K562 (cell line): ENCODE measurements around the gene CKAP5. TPM values are rescaled to one million over a fixed set of nuclear protein-coding genes. Genes with fewer than 3 reads are reported as not detected.

Experiments
- ATAC-seq: fragments of 200-7000 bp; cut with Tn5 transposase; 3 replicates; pipeline ENCODE4 v1.9.1; 2020; ENCODE audit warnings: moderate library complexity
- BruUV-seq: library from RNA; stranded (reverse); fragments of 400-500 nt; replicated peaks from 2 replicates; lab custom pipeline; 2021; lab: Mats Ljungman, UMichigan
- CTCF ChIA-PET: fragments of 300-600 bp; formaldehyde crosslinking; extraction: SDS; loops from one replicate; lab custom pipeline; 2021; ENCODE audit warnings: low intra/inter-chr PET ratio; lab: Yijun Ruan, JAX
- POLR2A ChIA-PET: fragments of 300-600, 350-650 bp; sonication (Branson Sonifier 250); formaldehyde crosslinking; extraction: SDS; loops from one replicate; lab custom pipeline; 2021; ENCODE audit warnings: antibody characterized with exemption, inconsistent platforms; lab: Yijun Ruan, JAX
- DNase-seq, 4 experiments: peaks; one replicate each; pipeline versions ENCODE4 v3.0.0 to v3.0.0-alpha.2; 2011 to 2018; ENCODE audit warnings: low spot score in 3 of 4, mixed read lengths in 3 of 4; ENCODE audit errors: extremely low read depth in 1 of 4
- FAIRE-seq: peaks from 2 replicates; lab custom pipeline; 2011; peaks lifted over from hg19 to GRCh38; lab: Jason Lieb, UNC
- H2AFZ ChIP-seq: 2 replicates; pipeline ENCODE4 v1.6.0; 2011; ENCODE audit warnings: low read depth, low read length, control low read depth, inconsistent platforms
- H3K27ac ChIP-seq: fragments of 200-600 bp; 3 replicates; pipeline ENCODE4 v1.8.0; 2011; ENCODE audit warnings: low read depth, mild to moderate bottlenecking, control low read depth, inconsistent platforms, low read length, moderate library complexity, mixed read lengths; ENCODE audit errors: extremely low read depth
- H3K27me3 ChIP-seq, 2 experiments: fragments of 300-600 bp in 1 of 2; 2 replicates in 1 of 2; 3 replicates in 1 of 2; pipeline versions ENCODE4 v1.6.0 to v1.8.0; 2011; ENCODE audit warnings: inconsistent platforms in 2 of 2, low read length in 2 of 2, mild to moderate bottlenecking in 1 of 2, mixed read lengths in 1 of 2, moderate library complexity in 1 of 2; ENCODE audit not compliant: control insufficient read depth in 2 of 2, insufficient read depth in 2 of 2
- H3K36me3 ChIP-seq: fragments of 300-600 bp; 3 replicates; pipeline ENCODE4 v1.8.0; 2011; ENCODE audit warnings: mild to moderate bottlenecking, low read length, inconsistent platforms; ENCODE audit not compliant: control insufficient read depth, insufficient read depth
- H3K4me1 ChIP-seq, 2 experiments: fragments of 200-600 bp in 1 of 2; replicated peaks in 1 of 2; 2 replicates in 1 of 2; 3 replicates in 1 of 2; pipeline versions ENCODE4 v1.5.1 to v1.8.0; 2011; ENCODE audit warnings: inconsistent platforms in 2 of 2, low read length in 2 of 2, mild to moderate bottlenecking in 1 of 2, mixed read lengths in 1 of 2, moderate library complexity in 1 of 2; ENCODE audit not compliant: control insufficient read depth in 2 of 2, insufficient read depth in 2 of 2
- H3K4me2 ChIP-seq: 2 replicates; pipeline ENCODE4 v1.6.1; 2011; ENCODE audit warnings: low read length, control low read depth, inconsistent platforms, mixed read lengths; ENCODE audit not compliant: insufficient read depth
- H3K4me3 ChIP-seq: fragments of 200-600 bp; sonication (generic), shearing (Covaris generic); 2 replicates; pipeline ENCODE4 v1.5.1; 2016; ENCODE audit warnings: control low read depth, inconsistent platforms
- H3K79me2 ChIP-seq: fragments of 200-600 bp; 3 replicates; pipeline ENCODE4 v1.8.0; 2011; ENCODE audit warnings: low read length, inconsistent platforms; ENCODE audit not compliant: control insufficient read depth, insufficient read depth
- H3K9ac ChIP-seq, 2 experiments: 2 replicates each; pipeline versions ENCODE4 v1.6.0 to v1.6.1; 2011; ENCODE audit warnings: low read depth in 2 of 2, low read length in 2 of 2, control low read depth in 1 of 2, inconsistent platforms in 1 of 2, mild to moderate bottlenecking in 1 of 2, mixed read lengths in 1 of 2; ENCODE audit not compliant: insufficient read depth in 1 of 2
- H3K9me1 ChIP-seq: one replicate; pipeline ENCODE4 v1.6.0; 2011; ENCODE audit warnings: inconsistent platforms, mild to moderate bottlenecking, low read length, moderate library complexity; ENCODE audit not compliant: control insufficient read depth, insufficient read depth
- H3K9me3 ChIP-seq: replicated peaks from 2 replicates; pipeline ENCODE4 v1.5.1; 2011; ENCODE audit warnings: low read depth, low read length, inconsistent platforms; ENCODE audit not compliant: control insufficient read depth, insufficient read depth
- H4K20me1 ChIP-seq: replicated peaks from 2 replicates; pipeline ENCODE4 v1.6.1; 2011; ENCODE audit warnings: low read length, inconsistent platforms, mixed read lengths; ENCODE audit not compliant: control insufficient read depth, insufficient read depth
- BDP1 ChIP-seq: IDR thresholded peaks from 3 replicates; pipeline ENCODE4 v1.6.1; 2011; ENCODE audit not compliant: insufficient read length, insufficient read depth
- CBX5 ChIP-seq: IDR thresholded peaks from 2 replicates; pipeline ENCODE4 v1.6.1; 2014; ENCODE audit warnings: low read depth, borderline replicate concordance
- CEBPB ChIP-seq: fragments of 450-650 bp; IDR thresholded peaks from 2 replicates; pipeline ENCODE4 v1.6.1; 2016; ENCODE audit warnings: missing genetic modification characterization, missing compliant biosample characterization
- E2F8 ChIP-seq: fragments of 450-650 bp; IDR thresholded peaks from 2 replicates; pipeline ENCODE4 v1.7.1; 2018; ENCODE audit warnings: mild to moderate bottlenecking, low read depth; ENCODE audit not compliant: partially characterized antibody
- HDAC1 ChIP-seq, 2 experiments: fragments of 450-650 bp; IDR thresholded peaks; 2 replicates each; pipeline ENCODE4 v1.6.1; 2016 to 2017; ENCODE audit warnings: inconsistent platforms in 1 of 2, mild to moderate bottlenecking in 1 of 2, moderate library complexity in 1 of 2
- MAFF ChIP-seq: IDR thresholded peaks from 2 replicates; pipeline ENCODE4 v1.6.1; 2012; ENCODE audit warnings: low read length, improper control_type of control experiment
- MED1 ChIP-seq: sonication (generic); formaldehyde crosslinking; IDR thresholded peaks from 2 replicates; pipeline ENCODE4 v1.8.1; 2023; ENCODE audit warnings: missing genetic modification reagents, borderline replicate concordance
- MEIS2 ChIP-seq: fragments of 450-650 bp; IDR thresholded peaks from 2 replicates; pipeline ENCODE4 v1.6.1; 2014; ENCODE audit warnings: mild to moderate bottlenecking; ENCODE audit not compliant: partially characterized antibody
- MIER1 ChIP-seq: fragments of 450-650 bp; IDR thresholded peaks from 2 replicates; pipeline ENCODE4 v1.6.1; 2016; ENCODE audit warnings: antibody characterized with exemption, mild to moderate bottlenecking, low read depth
- POLR3G ChIP-seq: IDR thresholded peaks from 2 replicates; pipeline ENCODE4 v1.6.1; 2011; ENCODE audit not compliant: insufficient read length, insufficient replicate concordance; ENCODE audit errors: extremely low read depth
- TEAD2 ChIP-seq: fragments of 450-650 bp; IDR thresholded peaks from 2 replicates; pipeline ENCODE4 v1.6.1; 2016; ENCODE audit warnings: missing genetic modification characterization, control low read depth, missing compliant biosample characterization
- ZHX1 ChIP-seq: fragments of 150-350 bp; conservative IDR thresholded peaks from 2 replicates; pipeline ENCODE4 v1.6.1; 2014; ENCODE audit warnings: low read length
- ZNF121 ChIP-seq: sonication (generic); formaldehyde crosslinking; conservative IDR thresholded peaks from 2 replicates; pipeline ENCODE4 v1.8.0; 2022; ENCODE audit warnings: missing genetic modification reagents
- ZNF324 ChIP-seq: fragments of 250-450 bp; sonication (Bioruptor Pico); IDR thresholded peaks from 2 replicates; pipeline ENCODE4 v1.4.0; 2020; ENCODE audit warnings: mild to moderate bottlenecking
- WGBS: fragments of 100-300 bp; shearing (Covaris generic); methylation state at CpG from one replicate; pipeline ENCODE4 v1.1.6; 2016; ENCODE audit warnings: low coverage, mixed read lengths; ENCODE audit not compliant: insufficient coverage; ENCODE audit errors: missing lambda C conversion rate; 5-methylcytosine and 5-hydroxymethylcytosine counted together
- in situ Hi-C: fragments of 300-500 bp; cut with MboI; formaldehyde crosslinking; loops from 4 replicates; pipeline ENCODE4 v1.15.0; 2018; ENCODE audit warnings: inconsistent platforms, mixed read lengths
- intact Hi-C: fragments of 100-400 bp; cut with micrococcal nuclease; formaldehyde crosslinking; loops from 2 replicates; pipeline ENCODE4 v1.14.2; 2022
- polyA plus RNA-seq, 8 experiments: library from polyadenylated mRNA; depleted of rRNA in 4 of 8; stranded (reverse) in 5 of 8; unstranded in 3 of 8; fragments of >200 nt; fragmentation: Nextera tagmentation in 2 of 8; fragmentation: Illumina TruSeq in 1 of 8; extraction: Ambion mirVana in 2 of 8; extraction: Trizol in 1 of 8; gene quantifications; 2 replicates each; pipeline versions ENCODE4 v1.2.1 to v1.2.3, GENCODE V29; 2011 to 2014; ENCODE audit warnings: inconsistent platforms in 1 of 8, missing spikeins in 1 of 8
- total RNA-seq, 7 experiments: library from RNA; depleted of rRNA in 6 of 7; stranded (reverse); fragments of >200 nt in 6 of 7; fragmentation: Illumina TruSeq in 2 of 7; extraction: Trizol in 2 of 7; gene quantifications; 2 replicates each; pipeline versions ENCODE4 v1.2.1 to v1.2.3, GENCODE V29; 2011 to 2021; ENCODE audit warnings: low replicate concordance in 1 of 7
- TF ChIP-seq, protein P1 (sequence below), 2 experiments: IDR thresholded peaks; 2 replicates each; pipeline ENCODE4 v1.6.1; 2012; ENCODE audit warnings: improper control_type of control experiment in 2 of 2, low read depth in 2 of 2, low read length in 2 of 2, borderline replicate concordance in 1 of 2

Gene CKAP5
- total and polyA plus RNA-seq, 9 of the 15 experiments (the other 6 are each of a cell fraction or from before 2014, with no cell fraction given), result 60.1 to 239 (median 139) TPM

- FAIRE-seq (no peak), DNase-seq (no peak)
- TF ChIP-seq ZHX1 (no peak), CEBPB (tag) (no peak), POLR3G (no peak), MEIS2 (no peak), MIER1 (no peak), ZNF324 (CRISPR knock-in tag) (no peak), MED1 (no peak), TEAD2 (tag) (no peak), BDP1 (no peak), HDAC1 (IDR thresholded peaks at IDR 0.05) (no peak), E2F8 (no peak), CBX5 (no peak), ZNF121 (CRISPR knock-in tag) (no peak), MAFF (no peak)
- TF ChIP-seq, protein P1, sequence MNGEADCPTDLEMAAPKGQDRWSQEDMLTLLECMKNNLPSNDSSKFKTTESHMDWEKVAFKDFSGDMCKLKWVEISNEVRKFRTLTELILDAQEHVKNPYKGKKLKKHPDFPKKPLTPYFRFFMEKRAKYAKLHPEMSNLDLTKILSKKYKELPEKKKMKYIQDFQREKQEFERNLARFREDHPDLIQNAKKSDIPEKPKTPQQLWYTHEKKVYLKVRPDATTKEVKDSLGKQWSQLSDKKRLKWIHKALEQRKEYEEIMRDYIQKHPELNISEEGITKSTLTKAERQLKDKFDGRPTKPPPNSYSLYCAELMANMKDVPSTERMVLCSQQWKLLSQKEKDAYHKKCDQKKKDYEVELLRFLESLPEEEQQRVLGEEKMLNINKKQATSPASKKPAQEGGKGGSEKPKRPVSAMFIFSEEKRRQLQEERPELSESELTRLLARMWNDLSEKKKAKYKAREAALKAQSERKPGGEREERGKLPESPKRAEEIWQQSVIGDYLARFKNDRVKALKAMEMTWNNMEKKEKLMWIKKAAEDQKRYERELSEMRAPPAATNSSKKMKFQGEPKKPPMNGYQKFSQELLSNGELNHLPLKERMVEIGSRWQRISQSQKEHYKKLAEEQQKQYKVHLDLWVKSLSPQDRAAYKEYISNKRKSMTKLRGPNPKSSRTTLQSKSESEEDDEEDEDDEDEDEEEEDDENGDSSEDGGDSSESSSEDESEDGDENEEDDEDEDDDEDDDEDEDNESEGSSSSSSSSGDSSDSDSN (IDR thresholded peaks at IDR 0.05; ENCODE audit: borderline replicate concordance in 1 of 2, low read depth in 2 of 2, low read length in 2 of 2), result no peak
- TF ChIP-seq, all 486 proteins: peak for 0
- ATAC-seq, result no peak
- 24% methylated on average over 9 of the region's 9 CpGs for WGBS
- H4K20me1 ChIP-seq, result peaks cover 9% of the 10 kb centered on the region; the same call in 1 of the 2 replicates
- no peak overlapping the region for H3K27ac ChIP-seq
- H3K9me3 ChIP-seq, result no peaks in the 10 kb centered on the region
- no TSS peak for BruUV-seq
- H3K27me3 ChIP-seq, result peaks cover 11 to 35% of the 10 kb centered on the region in 2 experiments
- no peak overlapping the region for H3K4me3 ChIP-seq
- no peak overlapping the region for H3K4me2 ChIP-seq
- H3K4me1 ChIP-seq, result no peaks in the 10 kb centered on the region
- in situ Hi-C loops, result no loop called here
- H2AFZ ChIP-seq, result no peak overlapping the region
- H3K36me3 ChIP-seq, result no peaks in the 10 kb centered on the region
- ChIA-PET CTCF (no interaction called here), POLR2A (no interaction called here)
- H3K9me1 ChIP-seq, result no peaks in the 10 kb centered on the region
- no peak overlapping the region for H3K9ac ChIP-seq
- intact Hi-C loops, result no loop called here
- H3K79me2 ChIP-seq, result no peaks in the 10 kb centered on the region
Measured at GRCh38 chr11:46892838-46893237, 46.8 kb upstream of the CKAP5 start.
